T-cell (primary cell): ENCODE measurements around the gene RALY. TPM values are rescaled to one million over a fixed set of nuclear protein-coding genes. Genes with fewer than 3 reads are reported as not detected.

ENCODE experiments used
- ATAC-seq, 4 experiments: fragments of 200-7000 bp in 3 of 4; fragments of 150-1000 bp in 1 of 4; cut with Tn5 transposase; replicated peaks in 1 of 4; 1 replicate in 3 of 4; 2 replicates in 1 of 4; pipeline ENCODE4 v1.10.0; 2021; ENCODE audit warnings: moderate library complexity in 3 of 4, mild to moderate bottlenecking in 2 of 4, moderate number of reproducible peaks in 1 of 4
- CTCF ChIA-PET, 2 donors: fragments of 300-600 bp; sonication (Branson Sonifier 250); formaldehyde crosslinking; loops; one replicate each; lab custom pipeline; 2022; ENCODE audit warnings: antibody characterized with exemption in 2 of 2; lab: Charles Lee
- POLR2A ChIA-PET, 2 donors: fragments of 300-600 bp; sonication (Branson Sonifier 250); formaldehyde crosslinking; loops; one replicate each; lab custom pipeline; 2022; ENCODE audit warnings: antibody characterized with exemption in 2 of 2; lab: Charles Lee
- DNase-seq, 35 experiments: peaks; one replicate each; pipeline versions ENCODE4 v3.0.0 to v3.0.0-alpha.2; 2013 to 2023
- H3K27ac ChIP-seq: one replicate; pipeline ENCODE4 v1.5.1; 2013; ENCODE audit warnings: low read length
- H3K27me3 ChIP-seq, 2 experiments: replicated peaks in 1 of 2; 1 replicate in 1 of 2; 2 replicates in 1 of 2; pipeline versions ENCODE4 v1.6.1 to v1.7.0; 2013; ENCODE audit warnings: low read length in 1 of 2, mixed read lengths in 1 of 2; ENCODE audit not compliant: control insufficient read depth in 2 of 2, insufficient read depth in 2 of 2; ENCODE audit errors: extremely low read depth in 1 of 2
- H3K36me3 ChIP-seq, 2 donors: 1 replicate in 1 of 2; 2 replicates in 1 of 2; pipeline versions ENCODE4 v1.6.1 to v1.7.0; 2013; ENCODE audit warnings: low read length in 1 of 2; ENCODE audit not compliant: control insufficient read depth in 2 of 2, insufficient read depth in 1 of 2; ENCODE audit errors: extremely low read depth in 1 of 2
- H3K4me1 ChIP-seq, 2 experiments: 1 replicate in 1 of 2; 2 replicates in 1 of 2; pipeline versions ENCODE4 v1.6.1 to v1.7.0; 2013; ENCODE audit warnings: low read length in 2 of 2, mixed read lengths in 1 of 2; ENCODE audit not compliant: insufficient read depth in 2 of 2, control insufficient read depth in 1 of 2; ENCODE audit errors: extremely low read depth in 1 of 2
- H3K4me3 ChIP-seq, 2 donors: 1 replicate in 1 of 2; 2 replicates in 1 of 2; pipeline versions ENCODE4 v1.5.1 to v1.7.0; 2013; ENCODE audit warnings: mild to moderate bottlenecking in 2 of 2, low read length in 1 of 2, moderate library complexity in 1 of 2; ENCODE audit not compliant: control insufficient read depth in 1 of 2; ENCODE audit errors: extremely low read depth in 1 of 2
- H3K9me3 ChIP-seq: 2 replicates; pipeline ENCODE4 v1.7.0; 2013
- H3K27ac Mint-ChIP-seq, 2 donors: one replicate each; pipeline ENCODE4 v1.8.0; 2020 to 2021; ENCODE audit warnings: mild to moderate bottlenecking in 2 of 2, mixed read lengths in 2 of 2
- H3K27me3 Mint-ChIP-seq, 2 donors: one replicate each; pipeline ENCODE4 v1.8.0; 2021 to 2022; ENCODE audit warnings: mixed read lengths in 2 of 2
- H3K36me3 Mint-ChIP-seq: one replicate; pipeline ENCODE4 v1.8.0; 2021; ENCODE audit warnings: mixed read lengths
- H3K4me1 Mint-ChIP-seq, 3 donors: one replicate each; pipeline ENCODE4 v1.8.0; 2020 to 2022; ENCODE audit warnings: mixed read lengths in 3 of 3, mild to moderate bottlenecking in 1 of 3
- H3K4me3 Mint-ChIP-seq, 3 donors: one replicate each; pipeline ENCODE4 v1.8.0; 2020 to 2022; ENCODE audit warnings: mild to moderate bottlenecking in 3 of 3, mixed read lengths in 3 of 3, moderate library complexity in 3 of 3
- H3K9me3 Mint-ChIP-seq, 3 donors: one replicate each; pipeline ENCODE4 v1.8.0; 2020 to 2022; ENCODE audit warnings: mixed read lengths in 3 of 3
- WGBS: methylation state at CpG from one replicate; pipeline ENCODE4 v1.1.5; 2013; ENCODE audit warnings: missing lambda C conversion rate; ENCODE audit not compliant: insufficient coverage; 5-methylcytosine and 5-hydroxymethylcytosine counted together
- total RNA-seq, 35 experiments: library from RNA in 6 of 35; stranded (reverse) in 6 of 35; fragments of 120-200 nt in 1 of 35; gene quantifications; one replicate each; pipeline versions ENCODE4 v1.2.1 to v1.2.4 and lab custom pipeline; 2013 to 2026

RALY gene
- total RNA-seq, 5 donors from 2014 or later (not counting 1 experiment from before 2014, with no cell fraction given) = 110 to 126 (median 125) TPM

GRCh38 chr20:34049897-34050695 lies 56.4 kb downstream of the RALY start:
- no peak overlapping the region for H3K4me3 Mint-ChIP-seq
- no peaks in the 10 kb centered on the region for H3K27me3 Mint-ChIP-seq
- no peaks in the 10 kb centered on the region for H3K36me3 Mint-ChIP-seq
- H3K9me3 Mint-ChIP-seq = no peaks in the 10 kb centered on the region
- ChIA-PET POLR2A (interaction anchor here (0.5 to 0.8 kb wide), 2 partner anchors 8 to 251 kb away, joined by 4 read pairs; no protein-coding TSS in a partner anchor), CTCF (interaction anchor here in 1 of 2 donors (0.5 kb wide), 1 partner anchor 664 kb away, joined by 5 read pairs; no protein-coding TSS in a partner anchor)
- Histone ChIP-seq H3K36me3 (peaks cover 4 to 7% of the 10 kb centered on the region in 2 donors), H3K27ac (no peak overlapping the region), H3K9me3 (no peaks in the 10 kb centered on the region), H3K27me3 (no peaks in the 10 kb centered on the region), H3K4me1 (peaks cover 4 to 27% of the 10 kb centered on the region in 2 experiments), H3K4me3 (no peak overlapping the region)
- DNase-seq (no peak), ATAC-seq (no peak)
- H3K4me1 Mint-ChIP-seq = peaks cover 89 to 96% (median 93%) of the 10 kb centered on the region in 3 donors
- 88% methylated on average over 3 of the region's 4 CpGs for WGBS
- H3K27ac Mint-ChIP-seq = peak overlapping the region; percentile 27 to 55

GRCh38 chr20:34052414-34052813 lies 58.7 kb downstream of the RALY start:
- Histone ChIP-seq H3K27me3 (no peaks in the 10 kb centered on the region), H3K4me3 (no peak overlapping the region), H3K9me3 (no peaks in the 10 kb centered on the region), H3K36me3 (peaks cover 3 to 4% of the 10 kb centered on the region in 2 donors), H3K4me1 (peaks cover 7 to 25% of the 10 kb centered on the region in 2 experiments), H3K27ac (no peak overlapping the region)
- DNase-seq (no peak), ATAC-seq (no peak)
- WGBS = no CpG with 5 or more reads among the region's 2 CpGs
- ChIA-PET CTCF (no interaction called here), POLR2A (no interaction called here)
- Mint-ChIP-seq H3K9me3 (no peaks in the 10 kb centered on the region), H3K36me3 (no peaks in the 10 kb centered on the region), H3K4me1 (peaks cover 87 to 94% (median 92%) of the 10 kb centered on the region in 3 donors), H3K27me3 (no peaks in the 10 kb centered on the region), H3K27ac (peak overlapping the region in 1 of 2 donors; percentile 24), H3K4me3 (no peak overlapping the region)

- Histone ChIP-seq H3K27ac (no peak overlapping the region), H3K4me3 (no peak overlapping the region), H3K27me3 (no peaks in the 10 kb centered on the region), H3K4me1 (peaks cover 19 to 42% of the 10 kb centered on the region in 2 experiments), H3K36me3 (peaks cover 0 to 3% of the 10 kb centered on the region in 2 donors), H3K9me3 (no peaks in the 10 kb centered on the region)
- H3K27me3 Mint-ChIP-seq = no peaks in the 10 kb centered on the region
- peak overlapping the region in 2 of 3 donors; percentile 2 to 50 for H3K4me3 Mint-ChIP-seq
- H3K27ac Mint-ChIP-seq = peak overlapping the region; percentile 3 to 60
- ATAC-seq = no peak
- H3K9me3 Mint-ChIP-seq = no peaks in the 10 kb centered on the region
- ChIA-PET POLR2A (no interaction called here), CTCF (interaction anchor here in 1 of 2 donors (0.7 kb wide), 1 partner anchor 244 kb away, joined by 3 read pairs; no protein-coding TSS in a partner anchor)
- WGBS = no CpG with 5 or more reads among the region's 1 CpG
- DNase-seq = no peak
- H3K4me1 Mint-ChIP-seq = peaks cover 89 to 95% (median 92%) of the 10 kb centered on the region in 3 donors
- H3K36me3 Mint-ChIP-seq = peaks cover 3% of the 10 kb centered on the region
These were observed 61.6 kb downstream of the RALY start for GRCh38 chr20:34055290-34055689.

- H3K36me3 ChIP-seq = peaks cover 0 to 14% of the 10 kb centered on the region in 2 donors
- peaks cover 3% of the 10 kb centered on the region for H3K36me3 Mint-ChIP-seq
- no peaks in the 10 kb centered on the region for H3K27me3 Mint-ChIP-seq
- ChIA-PET POLR2A (no interaction called here), CTCF (no interaction called here)
- peak in 27 of 35 experiments; percentile 10 to 66 (median 24) for DNase-seq
- no peak overlapping the region for H3K4me3 ChIP-seq
- WGBS = 60% methylated on average over 1 of the region's 1 CpG
- H3K4me1 Mint-ChIP-seq = peaks cover 78 to 92% (median 89%) of the 10 kb centered on the region in 3 donors
- peak overlapping the region in 1 of 3 donors; percentile 18 for H3K4me3 Mint-ChIP-seq
- H3K9me3 ChIP-seq = no peaks in the 10 kb centered on the region
- H3K27ac ChIP-seq = no peak overlapping the region
- peak; percentile 43 to 93 (median 65) for ATAC-seq
- peaks cover 19 to 35% of the 10 kb centered on the region in 2 experiments for H3K4me1 ChIP-seq
- H3K9me3 Mint-ChIP-seq = no peaks in the 10 kb centered on the region
- H3K27me3 ChIP-seq = no peaks in the 10 kb centered on the region
- peak overlapping the region; percentile 0 to 6 for H3K27ac Mint-ChIP-seq
These were observed 65.1 kb downstream of the RALY start for GRCh38 chr20:34058831-34059230.

- DNase-seq (no peak), ATAC-seq (no peak)
- H3K27me3 ChIP-seq = no peaks in the 10 kb centered on the region
- H3K4me1 Mint-ChIP-seq = peaks cover 63 to 88% (median 85%) of the 10 kb centered on the region in 3 donors
- CTCF ChIA-PET = interaction anchor here in 1 of 2 donors (0.7 kb wide), 1 partner anchor 9 kb away, joined by 5 read pairs; no protein-coding TSS in a partner anchor
- peaks cover 14 to 21% of the 10 kb centered on the region in 2 experiments for H3K4me1 ChIP-seq
- no peak overlapping the region for H3K27ac ChIP-seq
- no peaks in the 10 kb centered on the region for H3K9me3 ChIP-seq
- H3K27me3 Mint-ChIP-seq = no peaks in the 10 kb centered on the region
- peaks cover 3% of the 10 kb centered on the region for H3K36me3 Mint-ChIP-seq
- peaks cover 0 to 21% of the 10 kb centered on the region in 2 donors for H3K36me3 ChIP-seq
- POLR2A ChIA-PET = no interaction called here
- WGBS = no CpG with 5 or more reads among the region's 1 CpG
- no peak overlapping the region for H3K4me3 Mint-ChIP-seq
- H3K4me3 ChIP-seq = no peak overlapping the region
- H3K9me3 Mint-ChIP-seq = no peaks in the 10 kb centered on the region
- H3K27ac Mint-ChIP-seq = peak overlapping the region in 1 of 2 donors; percentile 65
These were observed 67.3 kb downstream of the RALY start for GRCh38 chr20:34060970-34061369.

- Histone ChIP-seq H3K27me3 (no peaks in the 10 kb centered on the region), H3K4me1 (peaks cover 13 to 21% of the 10 kb centered on the region in 2 experiments), H3K4me3 (no peak overlapping the region), H3K9me3 (no peaks in the 10 kb centered on the region), H3K36me3 (peaks cover 0 to 21% of the 10 kb centered on the region in 2 donors), H3K27ac (no peak overlapping the region)
- H3K4me3 Mint-ChIP-seq = no peak overlapping the region
- peak overlapping the region; percentile 12 to 53 for H3K27ac Mint-ChIP-seq
- no peak for ATAC-seq
- ChIA-PET CTCF (no interaction called here), POLR2A (no interaction called here)
- no peak for DNase-seq
- peaks cover 56 to 82% (median 79%) of the 10 kb centered on the region in 3 donors for H3K4me1 Mint-ChIP-seq
- peaks cover 3% of the 10 kb centered on the region for H3K36me3 Mint-ChIP-seq
- H3K9me3 Mint-ChIP-seq = no peaks in the 10 kb centered on the region
- H3K27me3 Mint-ChIP-seq = no peaks in the 10 kb centered on the region
These were observed 68.0 kb downstream of the RALY start for GRCh38 chr20:34061695-34062094.
